ENCODE measurements around the gene TSPAN9.
"Not testable (repeated sequence)": the region's sequence is repeated elsewhere in the genome, so short reads cannot be mapped to it uniquely, and the experiment has no call there.

The TSPAN9 gene

GRCh38 chr12:3065300-3065699 is 11.9 kb upstream of the TSPAN9 start:
- no peaks in the 10 kb centered on the region for H3K4me1 ChIP-seq (ENCODE audit: control insufficient read depth, low read length)
- no peaks in the 10 kb centered on the region for H3K36me3 ChIP-seq (ENCODE audit: control insufficient read depth, low read length)

DNA sequence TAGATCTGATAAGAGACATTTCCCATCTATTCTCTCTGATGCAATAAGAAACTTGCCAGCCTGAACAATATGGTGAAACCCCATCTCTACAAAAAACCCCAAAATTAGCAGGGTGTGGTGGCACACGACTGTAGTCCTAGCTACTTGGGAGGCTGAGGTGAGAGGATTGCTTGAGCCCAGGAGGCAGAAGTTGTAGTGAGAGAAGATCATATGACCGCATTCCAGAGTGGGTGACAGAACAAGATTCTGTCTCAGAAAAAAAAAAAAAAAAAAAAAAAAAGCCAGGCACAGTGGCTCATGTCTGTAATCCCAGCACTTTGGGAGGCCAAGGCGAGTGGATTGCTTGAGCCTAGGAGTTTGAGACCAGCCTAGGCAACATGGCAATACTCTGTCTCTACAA is 11.3 kb upstream of the TSPAN9 start:
- not testable (repeated sequence) for H3K79me2 ChIP-seq (ENCODE audit: control insufficient read depth, low read length); H3K27ac ChIP-seq (ENCODE audit: low read depth, low read length); H3K36me3 ChIP-seq (ENCODE audit: control insufficient read depth, low read length); H3K9me3 ChIP-seq (ENCODE audit: control insufficient read depth, insufficient read depth, low read length); H3K4me3 ChIP-seq (ENCODE audit: low read length); H4K20me1 ChIP-seq (ENCODE audit: control insufficient read depth, insufficient read depth, low read depth, low read length); H3K9me2 ChIP-seq (replicated peaks; ENCODE audit: control insufficient read depth, low read length); H3K4me1 ChIP-seq (ENCODE audit: control insufficient read depth, low read length); H3K4me2 ChIP-seq (ENCODE audit: low read length); H3F3A ChIP-seq (ENCODE audit: control insufficient read depth, insufficient read depth)
- H3K27me3 ChIP-seq (ENCODE audit: control insufficient read depth, low read length), result peaks cover 21% of the 10 kb centered on the region

More at GRCh38 chr12:3065300-3065699, 11.9 kb upstream of the TSPAN9 start:
- Histone ChIP-seq H3K9me2 (replicated peaks; ENCODE audit: control insufficient read depth, low read length) (no peaks in the 10 kb centered on the region), H3K4me3 (ENCODE audit: low read length) (no peak overlapping the region), H3K4me2 (ENCODE audit: low read length) (no peak overlapping the region), H3F3A (ENCODE audit: control insufficient read depth, insufficient read depth) (no peaks in the 10 kb centered on the region), H4K20me1 (ENCODE audit: control insufficient read depth, insufficient read depth, low read depth, low read length) (no peaks in the 10 kb centered on the region), H3K79me2 (ENCODE audit: control insufficient read depth, low read length) (no peaks in the 10 kb centered on the region), H3K27me3 (ENCODE audit: control insufficient read depth, low read length) (peaks cover 21% of the 10 kb centered on the region), H3K9me3 (ENCODE audit: control insufficient read depth, insufficient read depth, low read length) (no peaks in the 10 kb centered on the region), H3K27ac (ENCODE audit: low read depth, low read length) (no peak overlapping the region)
- TF ChIP-seq EZH2phosphoT487 (IDR thresholded peaks at IDR 0.05; ENCODE audit: borderline replicate concordance, low read length), result no peak
- no peak for TF ChIP-seq CTCF (IDR thresholded peaks at IDR 0.05; ENCODE audit: low read depth, low read length, poor library complexity, severe bottlenecking)

GRCh38 chr12:3069714-3070113 is 7.5 kb upstream of the TSPAN9 start:
- Histone ChIP-seq H3K9me2 (replicated peaks; ENCODE audit: control insufficient read depth, low read length) (no peaks in the 10 kb centered on the region), H3K36me3 (ENCODE audit: control insufficient read depth, low read length) (no peaks in the 10 kb centered on the region), H3K4me1 (ENCODE audit: control insufficient read depth, low read length) (peaks cover 7% of the 10 kb centered on the region), H3F3A (ENCODE audit: control insufficient read depth, insufficient read depth) (no peaks in the 10 kb centered on the region), H3K79me2 (ENCODE audit: control insufficient read depth, low read length) (no peaks in the 10 kb centered on the region), H3K27me3 (ENCODE audit: control insufficient read depth, low read length) (peaks cover 16% of the 10 kb centered on the region), H3K9me3 (ENCODE audit: control insufficient read depth, insufficient read depth, low read length) (no peaks in the 10 kb centered on the region), H3K4me2 (ENCODE audit: low read length) (no peak overlapping the region), H3K27ac (ENCODE audit: low read depth, low read length) (no peak overlapping the region), H3K4me3 (ENCODE audit: low read length) (no peak overlapping the region), H4K20me1 (ENCODE audit: control insufficient read depth, insufficient read depth, low read depth, low read length) (no peaks in the 10 kb centered on the region)
- TF ChIP-seq CTCF (IDR thresholded peaks at IDR 0.05; ENCODE audit: low read depth, low read length, poor library complexity, severe bottlenecking) (no peak), EZH2phosphoT487 (IDR thresholded peaks at IDR 0.05; ENCODE audit: borderline replicate concordance, low read length) (no peak)

DNA sequence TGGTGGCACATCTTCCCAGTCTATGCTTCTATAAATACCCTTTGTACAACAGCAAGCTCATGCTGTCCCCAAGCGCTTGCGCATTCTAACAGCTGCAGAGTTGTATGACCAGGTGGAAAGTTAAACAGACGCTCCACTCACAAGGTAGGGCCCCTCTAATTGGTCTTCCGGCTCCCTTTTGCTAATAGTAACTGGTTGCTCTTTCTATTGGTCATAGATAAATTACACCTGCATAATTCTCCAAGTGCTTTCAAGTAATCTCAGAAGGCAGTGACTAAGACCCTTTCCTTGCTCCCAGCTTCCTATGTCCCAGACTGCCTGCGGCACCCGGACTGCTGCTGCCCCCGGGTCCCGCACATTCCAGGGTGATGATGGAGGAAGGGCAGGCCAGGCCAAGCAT is 6.1 kb upstream of the TSPAN9 start:
- H4K20me1 ChIP-seq (ENCODE audit: control insufficient read depth, insufficient read depth, low read depth, low read length), result no peaks in the 10 kb centered on the region
- no peaks in the 10 kb centered on the region for H3F3A ChIP-seq (ENCODE audit: control insufficient read depth, insufficient read depth)
- H3K4me3 ChIP-seq (ENCODE audit: low read length), result no peak overlapping the region
- H3K27me3 ChIP-seq (ENCODE audit: control insufficient read depth, low read length), result peaks cover 16% of the 10 kb centered on the region
- TF ChIP-seq EZH2phosphoT487 (IDR thresholded peaks at IDR 0.05; ENCODE audit: borderline replicate concordance, low read length), result no peak
- TF ChIP-seq CTCF (IDR thresholded peaks at IDR 0.05; ENCODE audit: low read depth, low read length, poor library complexity, severe bottlenecking), result no peak
- H3K9me3 ChIP-seq (ENCODE audit: control insufficient read depth, insufficient read depth, low read length), result no peaks in the 10 kb centered on the region
- no peak overlapping the region for H3K27ac ChIP-seq (ENCODE audit: low read depth, low read length)
- H3K4me2 ChIP-seq (ENCODE audit: low read length), result no peak overlapping the region
- no peaks in the 10 kb centered on the region for H3K36me3 ChIP-seq (ENCODE audit: control insufficient read depth, low read length)
- H3K79me2 ChIP-seq (ENCODE audit: control insufficient read depth, low read length), result no peaks in the 10 kb centered on the region
- no peaks in the 10 kb centered on the region for H3K9me2 ChIP-seq (replicated peaks; ENCODE audit: control insufficient read depth, low read length)
- peaks cover 7% of the 10 kb centered on the region for H3K4me1 ChIP-seq (ENCODE audit: control insufficient read depth, low read length)

All from DOHH2 (cell line).